Measurements from ENCODE around the gene SPEF1.

Gene SPEF1

GRCh38 chr20:3800256-3800877, 19.1 kb upstream of the SPEF1 start:
- DNase-seq (ENCODE audit: low spot score) = no peak
- TF ChIP-seq CTCF (IDR thresholded peaks at IDR 0.05; ENCODE audit: extremely low read depth, missing control alignments) = no peak

GRCh38 chr20:3798908-3799248, 17.6 kb upstream of the SPEF1 start:
- no peak for TF ChIP-seq CTCF (IDR thresholded peaks at IDR 0.05; ENCODE audit: extremely low read depth, missing control alignments)
- no peak for DNase-seq (ENCODE audit: low spot score)

- no peak for TF ChIP-seq CTCF (IDR thresholded peaks at IDR 0.05; ENCODE audit: extremely low read depth, missing control alignments)
- no peak for DNase-seq (ENCODE audit: low spot score)
Measured at GRCh38 chr20:3798373-3798768, 17.1 kb upstream of the SPEF1 start.

GRCh38 chr20:3797592-3798372, 16.5 kb upstream of the SPEF1 start:
- DNase-seq (ENCODE audit: low spot score) = peak; percentile 73
- TF ChIP-seq CTCF (IDR thresholded peaks at IDR 0.05; ENCODE audit: extremely low read depth, missing control alignments) = no peak

GRCh38 chr20:3797226-3797545, 15.9 kb upstream of the SPEF1 start:
- TF ChIP-seq CTCF (IDR thresholded peaks at IDR 0.05; ENCODE audit: extremely low read depth, missing control alignments) = no peak
- no peak for DNase-seq (ENCODE audit: low spot score)

GRCh38 chr20:3796477-3797225, 15.4 kb upstream of the SPEF1 start:
- TF ChIP-seq CTCF (IDR thresholded peaks at IDR 0.05; ENCODE audit: extremely low read depth, missing control alignments) = no peak
- DNase-seq (ENCODE audit: low spot score) = no peak

All from GM20000 (cell line).